ENCODE measurements around the gene AOC2. TPM values are rescaled to one million over a fixed set of nuclear protein-coding genes. Genes with fewer than 3 reads are reported as not detected.
"Not testable (repeated sequence)": the region's sequence is repeated elsewhere in the genome, so short reads cannot be mapped to it uniquely, and the experiment has no call there.

Gene AOC2
- polyA plus RNA-seq, 1 experiment, result 0.16 TPM

- CTCF ChIA-PET, result interaction anchor here (1.3 kb wide), 1 partner anchor 9 kb away, joined by 3 read pairs; no protein-coding TSS in a partner anchor
- H3K27me3 ChIP-seq (ENCODE audit: control insufficient read depth, insufficient read depth, low read length), result peaks cover 36% of the 10 kb centered on the region
- POLR2A ChIA-PET, result no interaction called here
Measured at GRCh38 chr17:42882166-42882565, 37.8 kb downstream of the AOC2 start.

DNA sequence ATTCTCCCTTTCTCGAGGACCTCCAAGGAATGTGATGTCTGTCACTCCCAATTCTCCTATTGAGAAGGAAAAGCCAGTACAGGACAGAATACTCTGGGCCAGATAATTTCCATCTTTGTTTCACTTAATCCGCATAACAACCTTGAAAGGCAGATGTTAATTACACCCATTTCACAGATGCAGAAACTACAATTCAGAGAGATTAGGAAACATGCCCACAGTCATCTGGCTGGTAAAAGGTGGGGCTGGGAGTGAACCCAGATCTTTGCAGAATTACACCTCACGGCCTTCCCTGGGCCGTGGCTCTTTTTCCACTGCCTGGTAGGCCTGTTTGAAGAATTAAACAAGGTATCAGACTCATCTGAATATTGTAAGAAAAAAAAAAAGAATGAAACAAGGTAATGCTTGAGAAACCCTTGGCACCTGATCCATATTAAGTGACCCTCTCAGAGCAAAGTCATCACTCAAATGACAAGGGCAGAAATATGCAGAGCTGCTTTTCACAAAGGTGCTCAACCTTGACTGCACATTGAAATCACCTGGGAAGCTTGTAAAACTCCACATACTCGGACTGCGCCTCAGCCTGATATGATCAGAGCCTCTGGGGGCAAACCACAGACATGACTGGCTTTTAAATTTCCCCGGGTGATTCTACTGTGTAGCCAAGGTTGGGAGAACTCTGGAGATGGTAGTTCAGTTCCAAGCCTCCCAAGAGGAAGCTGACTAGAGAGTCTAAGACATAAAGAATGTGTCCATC, 39.6 kb downstream of the AOC2 start:
- DNase-seq (ENCODE audit: low read depth, low spot score), result no peak
- CTCF ChIA-PET, result interaction anchor here (1.5 kb wide), 1 partner anchor 45 kb away, joined by 3 read pairs; no protein-coding TSS in a partner anchor
- Histone ChIP-seq H3K4me3 (ENCODE audit: low read depth, low read length) (no peak overlapping the region), H3K27me3 (ENCODE audit: control insufficient read depth, insufficient read depth, low read length) (peaks cover 22% of the 10 kb centered on the region), H3K27ac (ENCODE audit: low read depth, low read length) (no peak overlapping the region), H3K9me3 (ENCODE audit: control insufficient read depth, insufficient read depth, low read length) (no peaks in the 10 kb centered on the region)
- TF ChIP-seq, protein P1, sequence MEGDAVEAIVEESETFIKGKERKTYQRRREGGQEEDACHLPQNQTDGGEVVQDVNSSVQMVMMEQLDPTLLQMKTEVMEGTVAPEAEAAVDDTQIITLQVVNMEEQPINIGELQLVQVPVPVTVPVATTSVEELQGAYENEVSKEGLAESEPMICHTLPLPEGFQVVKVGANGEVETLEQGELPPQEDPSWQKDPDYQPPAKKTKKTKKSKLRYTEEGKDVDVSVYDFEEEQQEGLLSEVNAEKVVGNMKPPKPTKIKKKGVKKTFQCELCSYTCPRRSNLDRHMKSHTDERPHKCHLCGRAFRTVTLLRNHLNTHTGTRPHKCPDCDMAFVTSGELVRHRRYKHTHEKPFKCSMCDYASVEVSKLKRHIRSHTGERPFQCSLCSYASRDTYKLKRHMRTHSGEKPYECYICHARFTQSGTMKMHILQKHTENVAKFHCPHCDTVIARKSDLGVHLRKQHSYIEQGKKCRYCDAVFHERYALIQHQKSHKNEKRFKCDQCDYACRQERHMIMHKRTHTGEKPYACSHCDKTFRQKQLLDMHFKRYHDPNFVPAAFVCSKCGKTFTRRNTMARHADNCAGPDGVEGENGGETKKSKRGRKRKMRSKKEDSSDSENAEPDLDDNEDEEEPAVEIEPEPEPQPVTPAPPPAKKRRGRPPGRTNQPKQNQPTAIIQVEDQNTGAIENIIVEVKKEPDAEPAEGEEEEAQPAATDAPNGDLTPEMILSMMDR (IDR thresholded peaks at IDR 0.05; ENCODE audit: low read depth, low read length), result no peak
- POLR2A ChIA-PET, result interaction anchor here (0.5 to 0.7 kb wide), 2 partner anchors 275 to 908 kb away, joined by 3 to 4 read pairs; partner anchors contain the start of genes RETREG3 and TUBG1

More at GRCh38 chr17:42882166-42882565, 37.8 kb downstream of the AOC2 start:
- TF ChIP-seq, protein P1 (IDR thresholded peaks at IDR 0.05; ENCODE audit: low read depth, low read length), result no peak
- DNase-seq (ENCODE audit: low read depth, low spot score), result no peak
- Histone ChIP-seq H3K9me3 (ENCODE audit: control insufficient read depth, insufficient read depth, low read length) (no peaks in the 10 kb centered on the region), H3K4me3 (ENCODE audit: low read depth, low read length) (no peak overlapping the region), H3K27ac (ENCODE audit: low read depth, low read length) (no peak overlapping the region)

GRCh38 chr17:42885806-42886205, 41.4 kb downstream of the AOC2 start:
- ChIA-PET CTCF (interaction anchor here (1.0 kb wide), 1 partner anchor 43 kb away, joined by 3 read pairs; no protein-coding TSS in a partner anchor), POLR2A (interaction anchor here (1.0 kb wide), 1 partner anchor 121 kb away, joined by 3 read pairs; no protein-coding TSS in a partner anchor)
- peaks cover 16% of the 10 kb centered on the region for H3K27me3 ChIP-seq (ENCODE audit: control insufficient read depth, insufficient read depth, low read length)
- not testable (repeated sequence) for H3K27ac ChIP-seq (ENCODE audit: low read depth, low read length); DNase-seq (ENCODE audit: low read depth, low spot score); H3K4me3 ChIP-seq (ENCODE audit: low read depth, low read length); H3K9me3 ChIP-seq (ENCODE audit: control insufficient read depth, insufficient read depth, low read length)

DNA sequence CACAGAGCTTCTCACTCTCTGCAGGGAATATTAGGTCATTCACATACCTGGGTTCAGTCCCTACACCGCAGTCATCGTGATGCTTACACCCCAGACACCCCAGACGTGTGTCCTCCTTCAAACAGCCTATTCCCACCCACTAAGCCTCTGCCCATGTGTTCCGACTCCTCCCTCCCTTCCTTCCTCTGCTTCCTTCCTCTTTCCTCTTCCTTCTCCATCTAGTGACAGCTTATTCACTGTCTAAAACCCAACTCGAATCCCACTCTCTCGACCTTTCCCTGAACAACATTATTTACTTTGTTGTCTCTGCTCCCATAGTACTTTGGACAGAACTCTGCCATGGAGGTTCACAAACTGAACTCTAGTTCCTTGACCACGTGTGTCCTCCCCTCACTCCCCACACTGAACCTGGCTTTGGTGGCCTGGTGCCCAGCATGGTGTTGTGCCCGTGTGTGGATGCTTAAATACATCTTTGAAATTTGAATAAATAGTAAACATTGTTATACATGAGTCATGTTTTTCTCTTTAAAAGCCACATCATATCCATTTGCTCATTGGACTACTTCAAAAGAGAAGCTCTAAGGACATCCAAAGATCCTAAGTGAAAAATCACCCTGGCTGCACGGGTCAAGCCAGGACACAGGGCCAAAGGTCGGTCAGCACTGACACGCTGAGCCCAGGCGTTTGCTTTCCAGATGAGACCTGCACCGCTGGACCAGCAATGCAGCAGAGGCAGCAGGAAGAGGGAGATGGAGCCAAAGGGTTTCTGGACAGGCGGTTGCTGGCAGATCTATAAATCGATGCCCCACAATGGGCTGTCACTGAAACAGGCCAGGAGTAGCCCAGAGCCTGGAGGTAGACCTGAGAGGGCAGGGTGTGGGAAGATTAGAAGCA, 42.1 kb downstream of the AOC2 start:
- H3K27me3 ChIP-seq (ENCODE audit: control insufficient read depth, insufficient read depth, low read length), result peaks cover 14% of the 10 kb centered on the region
- CTCF ChIA-PET, result interaction anchor here (1.0 kb wide), 1 partner anchor 42 kb away, joined by 3 read pairs; no protein-coding TSS in a partner anchor
- H3K4me3 ChIP-seq (ENCODE audit: low read depth, low read length), result no peak overlapping the region
- no peak for DNase-seq (ENCODE audit: low read depth, low spot score)
- POLR2A ChIA-PET, result interaction anchor here (1.0 kb wide), 1 partner anchor 121 kb away, joined by 3 read pairs; no protein-coding TSS in a partner anchor
- H3K9me3 ChIP-seq (ENCODE audit: control insufficient read depth, insufficient read depth, low read length), result no peaks in the 10 kb centered on the region
- H3K27ac ChIP-seq (ENCODE audit: low read depth, low read length), result no peak overlapping the region
- TF ChIP-seq, protein P1 (IDR thresholded peaks at IDR 0.05; ENCODE audit: low read depth, low read length), result no peak

- DNase-seq (ENCODE audit: low read depth, low spot score), result no peak
- no peak overlapping the region for H3K27ac ChIP-seq (ENCODE audit: low read depth, low read length)
- no peak overlapping the region for H3K4me3 ChIP-seq (ENCODE audit: low read depth, low read length)
- TF ChIP-seq, protein P1 (IDR thresholded peaks at IDR 0.05; ENCODE audit: low read depth, low read length), result no peak
- H3K27me3 ChIP-seq (ENCODE audit: control insufficient read depth, insufficient read depth, low read length), result peaks cover 10% of the 10 kb centered on the region
- no peaks in the 10 kb centered on the region for H3K9me3 ChIP-seq (ENCODE audit: control insufficient read depth, insufficient read depth, low read length)
- ChIA-PET CTCF (interaction anchor here (0.7 kb wide), 1 partner anchor 751 kb away, joined by 3 read pairs; no protein-coding TSS in a partner anchor), POLR2A (no interaction called here)
Measured at GRCh38 chr17:42889809-42890208, 45.4 kb downstream of the AOC2 start.
